T-helper 17 cell (primary cell): ENCODE data around the gene CEBPG. TPM values are rescaled to one million over a fixed set of nuclear protein-coding genes. Genes with fewer than 3 reads are reported as not detected.

Source experiments
- ATAC-seq: fragments of 150-1000 bp; cut with Tn5 transposase; 2 replicates; pipeline ENCODE4 v1.10.0; 2021; ENCODE audit warnings: mild to moderate bottlenecking, moderate library complexity
- DNase-seq, 3 donors: peaks; one replicate each; pipeline versions ENCODE4 v3.0.0 to v3.0.0-alpha.2; 2020 to 2021
- H3K9me3 ChIP-seq: one replicate; pipeline ENCODE4 v1.7.0; 2013; ENCODE audit warnings: low read length, mild to moderate bottlenecking; ENCODE audit not compliant: control insufficient read depth, poor library complexity, severe bottlenecking
- H3K27ac Mint-ChIP-seq: one replicate; pipeline ENCODE4 v1.8.0; 2022; ENCODE audit warnings: mild to moderate bottlenecking, moderate library complexity, mixed read lengths
- H3K27me3 Mint-ChIP-seq: one replicate; pipeline ENCODE4 v1.8.0; 2022; ENCODE audit warnings: mixed read lengths
- H3K36me3 Mint-ChIP-seq: one replicate; pipeline ENCODE4 v1.8.0; 2022; ENCODE audit warnings: low read depth, mixed read lengths
- H3K4me1 Mint-ChIP-seq: one replicate; pipeline ENCODE4 v1.8.0; 2022; ENCODE audit warnings: mild to moderate bottlenecking, mixed read lengths
- H3K4me3 Mint-ChIP-seq: one replicate; pipeline ENCODE4 v1.8.0; 2022; ENCODE audit warnings: mild to moderate bottlenecking, moderate library complexity, mixed read lengths
- total RNA-seq, 4 donors: library from RNA in 2 of 4; stranded (reverse) in 2 of 4; gene quantifications; one replicate each; pipeline ENCODE4 v1.2.3 and lab custom pipeline; 2022 to 2026

The CEBPG gene
- total RNA-seq, 2 donors from 2014 or later = 17.0 to 22.0 TPM

- H3K27me3 Mint-ChIP-seq = peaks cover 63% of the 10 kb centered on the region
- DNase-seq = no peak
- no peak for ATAC-seq
- no peaks in the 10 kb centered on the region for H3K9me3 ChIP-seq
- no peak overlapping the region for H3K27ac Mint-ChIP-seq
- H3K4me1 Mint-ChIP-seq = no peaks in the 10 kb centered on the region
- H3K36me3 Mint-ChIP-seq = peaks cover 4% of the 10 kb centered on the region
- H3K4me3 Mint-ChIP-seq = no peak overlapping the region
Measured at GRCh38 chr19:33362508-33363228, 10.8 kb upstream of the CEBPG start.

- peaks cover 3% of the 10 kb centered on the region for H3K36me3 Mint-ChIP-seq
- no peaks in the 10 kb centered on the region for H3K9me3 ChIP-seq
- peaks cover 62% of the 10 kb centered on the region for H3K27me3 Mint-ChIP-seq
- H3K4me3 Mint-ChIP-seq = no peak overlapping the region
- no peak for ATAC-seq
- DNase-seq = no peak
- H3K27ac Mint-ChIP-seq = peak overlapping the region; percentile 32
- H3K4me1 Mint-ChIP-seq = no peaks in the 10 kb centered on the region
Measured at GRCh38 chr19:33363476-33363875, 10.0 kb upstream of the CEBPG start.

DNA sequence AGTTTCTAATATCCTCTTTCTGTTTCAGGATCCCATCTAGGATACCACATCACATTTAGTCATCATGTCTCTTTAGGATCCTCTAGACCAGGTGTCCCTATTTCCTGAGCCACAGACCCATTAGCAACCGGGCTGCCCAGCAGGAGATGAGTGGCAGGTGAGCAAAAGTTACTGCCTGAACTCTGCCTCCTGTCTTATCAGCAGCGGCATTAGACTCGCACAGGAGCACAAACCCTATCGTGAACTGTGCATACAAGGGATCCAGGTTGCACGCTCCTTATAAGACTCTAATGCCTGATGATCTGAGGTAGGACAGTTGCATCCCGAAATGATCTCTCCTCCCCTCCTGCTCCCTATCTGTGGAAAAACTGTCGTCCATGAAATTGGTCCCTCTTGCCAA is 7.8 kb upstream of the CEBPG start:
- Mint-ChIP-seq H3K4me3 (no peak overlapping the region), H3K4me1 (no peaks in the 10 kb centered on the region), H3K27me3 (peaks cover 49% of the 10 kb centered on the region), H3K36me3 (peaks cover 3% of the 10 kb centered on the region), H3K27ac (no peak overlapping the region)
- H3K9me3 ChIP-seq = no peaks in the 10 kb centered on the region
- ATAC-seq (no peak), DNase-seq (no peak)

- Mint-ChIP-seq H3K4me1 (no peaks in the 10 kb centered on the region), H3K36me3 (peaks cover 3% of the 10 kb centered on the region), H3K4me3 (no peak overlapping the region), H3K27ac (no peak overlapping the region), H3K27me3 (peaks cover 47% of the 10 kb centered on the region)
- H3K9me3 ChIP-seq = no peaks in the 10 kb centered on the region
- DNase-seq (no peak), ATAC-seq (no peak)
Measured at GRCh38 chr19:33366127-33366526, 7.4 kb upstream of the CEBPG start.

DNA sequence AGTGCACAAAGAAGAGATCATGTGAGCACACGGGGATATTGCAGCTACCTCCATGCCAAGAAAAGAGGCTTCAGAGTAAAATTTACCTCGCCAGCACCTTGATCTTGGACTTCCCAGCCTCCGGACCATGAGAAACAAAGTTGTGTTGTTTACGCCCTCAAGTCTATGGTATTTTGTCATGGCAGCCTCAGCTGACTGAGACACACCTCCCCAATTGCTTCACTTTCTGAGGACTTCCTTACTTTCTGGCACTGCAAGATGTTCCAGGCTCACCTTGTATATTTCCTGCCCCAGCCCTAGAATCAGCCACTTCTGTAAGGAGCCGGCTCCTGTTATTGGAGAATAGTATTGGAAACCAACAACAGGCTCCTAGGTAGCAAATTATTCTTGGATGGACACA is 6.6 kb upstream of the CEBPG start:
- Mint-ChIP-seq H3K27ac (no peak overlapping the region), H3K27me3 (peaks cover 39% of the 10 kb centered on the region), H3K36me3 (peaks cover 3% of the 10 kb centered on the region), H3K4me3 (no peak overlapping the region), H3K4me1 (no peaks in the 10 kb centered on the region)
- no peak for ATAC-seq
- H3K9me3 ChIP-seq = no peaks in the 10 kb centered on the region
- no peak for DNase-seq

- H3K27me3 Mint-ChIP-seq = peaks cover 30% of the 10 kb centered on the region
- H3K9me3 ChIP-seq = no peaks in the 10 kb centered on the region
- H3K4me3 Mint-ChIP-seq = no peak overlapping the region
- ATAC-seq (no peak), DNase-seq (no peak)
- H3K27ac Mint-ChIP-seq = no peak overlapping the region
- H3K4me1 Mint-ChIP-seq = no peaks in the 10 kb centered on the region
- H3K36me3 Mint-ChIP-seq = no peaks in the 10 kb centered on the region
Measured at GRCh38 chr19:33368074-33368864, 5.2 kb upstream of the CEBPG start.

- H3K36me3 Mint-ChIP-seq = peaks cover 2% of the 10 kb centered on the region
- no peak overlapping the region for H3K4me3 Mint-ChIP-seq
- no peak for ATAC-seq
- H3K9me3 ChIP-seq = no peaks in the 10 kb centered on the region
- no peak overlapping the region for H3K27ac Mint-ChIP-seq
- H3K4me1 Mint-ChIP-seq = peaks cover 15% of the 10 kb centered on the region
- H3K27me3 Mint-ChIP-seq = peaks cover 15% of the 10 kb centered on the region
- no peak for DNase-seq
Measured at GRCh38 chr19:33370783-33371182, 2.7 kb upstream of the CEBPG start.

GRCh38 chr19:33374236-33374714 is 766 bp downstream of the CEBPG start:
- Mint-ChIP-seq H3K27me3 (no peaks in the 10 kb centered on the region), H3K4me1 (peaks cover 36% of the 10 kb centered on the region), H3K36me3 (peaks cover 8% of the 10 kb centered on the region), H3K27ac (peak overlapping the region; percentile 95), H3K4me3 (peak overlapping the region; percentile 98)
- DNase-seq = no peak
- no peak for ATAC-seq
- H3K9me3 ChIP-seq = no peaks in the 10 kb centered on the region

GRCh38 chr19:33375156-33375836 is 1.8 kb downstream of the CEBPG start:
- Mint-ChIP-seq H3K27me3 (no peaks in the 10 kb centered on the region), H3K4me3 (peak overlapping the region; percentile 98), H3K36me3 (peaks cover 9% of the 10 kb centered on the region), H3K4me1 (peaks cover 43% of the 10 kb centered on the region), H3K27ac (peak overlapping the region; percentile 95)
- no peak for ATAC-seq
- no peak for DNase-seq
- H3K9me3 ChIP-seq = no peaks in the 10 kb centered on the region

DNA sequence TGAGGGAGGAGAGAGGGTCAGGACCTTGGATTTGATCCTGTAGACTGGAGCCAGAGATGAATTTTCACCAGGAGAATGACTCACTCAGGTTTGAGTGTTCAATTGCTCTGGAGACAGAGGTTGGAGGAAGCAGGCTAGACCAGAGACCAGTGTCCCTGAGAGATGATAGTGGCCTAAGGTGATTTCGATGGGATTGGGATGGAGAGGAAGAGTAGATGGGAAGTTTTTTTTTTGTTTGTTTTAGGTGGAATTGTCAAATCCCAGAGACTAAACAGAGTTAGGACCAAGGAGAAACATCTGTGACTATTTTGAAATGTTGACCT is 2.3 kb downstream of the CEBPG start:
- H3K9me3 ChIP-seq = no peaks in the 10 kb centered on the region
- H3K27me3 Mint-ChIP-seq = no peaks in the 10 kb centered on the region
- ATAC-seq = no peak
- H3K4me1 Mint-ChIP-seq = peaks cover 43% of the 10 kb centered on the region
- peak overlapping the region; percentile 95 for H3K27ac Mint-ChIP-seq
- DNase-seq = no peak
- peaks cover 9% of the 10 kb centered on the region for H3K36me3 Mint-ChIP-seq
- H3K4me3 Mint-ChIP-seq = peak overlapping the region; percentile 62

- Mint-ChIP-seq H3K27me3 (no peaks in the 10 kb centered on the region), H3K27ac (peak overlapping the region; percentile 24), H3K4me3 (no peak overlapping the region), H3K4me1 (peaks cover 46% of the 10 kb centered on the region), H3K36me3 (peaks cover 9% of the 10 kb centered on the region)
- no peak for ATAC-seq
- no peak for DNase-seq
- H3K9me3 ChIP-seq = no peaks in the 10 kb centered on the region
Measured at GRCh38 chr19:33376423-33376822, 2.9 kb downstream of the CEBPG start.

DNA sequence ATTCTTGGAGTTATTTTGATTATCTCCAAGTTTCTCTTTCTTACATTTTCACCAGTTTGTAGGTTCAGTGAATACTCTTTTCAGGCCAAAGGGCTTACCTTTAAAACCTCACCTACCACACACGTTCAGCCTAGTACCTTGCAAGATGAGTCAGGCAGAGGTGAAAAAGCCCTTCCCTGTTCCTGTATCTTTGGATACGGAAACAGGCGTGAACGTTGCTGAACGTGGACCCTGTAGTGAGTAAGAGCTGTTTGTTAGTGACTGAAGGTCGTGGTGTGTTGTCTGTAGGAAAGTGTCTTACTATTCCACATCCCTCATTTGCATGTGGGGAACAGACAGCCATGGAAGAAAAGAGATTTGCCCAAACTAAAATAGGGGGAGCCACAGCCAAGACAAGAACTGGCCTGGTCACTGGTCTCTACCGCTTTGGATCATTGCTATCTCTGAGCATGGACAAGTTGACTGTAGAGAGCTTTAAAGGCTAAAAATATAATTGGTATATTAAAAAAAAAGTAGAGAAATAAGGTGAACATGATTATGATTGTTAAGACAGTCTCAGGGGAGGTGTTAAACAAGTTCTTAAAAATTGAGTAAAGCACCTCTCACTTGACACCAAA is 3.5 kb downstream of the CEBPG start:
- H3K9me3 ChIP-seq = no peaks in the 10 kb centered on the region
- Mint-ChIP-seq H3K4me1 (peaks cover 51% of the 10 kb centered on the region), H3K27me3 (no peaks in the 10 kb centered on the region), H3K27ac (peak overlapping the region; percentile 24), H3K36me3 (peaks cover 9% of the 10 kb centered on the region), H3K4me3 (no peak overlapping the region)
- ATAC-seq (no peak), DNase-seq (no peak)
